OCI-LY1 (cell line): ENCODE data around the gene NME2.

Experiments
- CTCF ChIP-seq: fragments of 200-600 bp; sonication (generic), shearing (Covaris generic); IDR thresholded peaks from 2 replicates; pipeline ENCODE4 v1.5.1; 2017; ENCODE audit warnings: mild to moderate bottlenecking, antibody characterized with exemption, low read length, moderate library complexity, mixed read lengths
- EZH2 ChIP-seq: fragments of 200-600 bp; sonication (generic), shearing (Covaris generic); IDR thresholded peaks from 2 replicates; pipeline ENCODE4 v1.8.0; 2017; ENCODE audit warnings: borderline replicate concordance, mixed run types, mild to moderate bottlenecking, antibody characterized with exemption, low read length, moderate library complexity, mixed read lengths

GRCh38 chr17:51217946-51218345 lies 51.7 kb downstream of the NME2 start:
- TF ChIP-seq CTCF, result no peak
- no peak for TF ChIP-seq EZH2
